ENCODE measurements around the gene CACTIN.

The CACTIN gene

DNA sequence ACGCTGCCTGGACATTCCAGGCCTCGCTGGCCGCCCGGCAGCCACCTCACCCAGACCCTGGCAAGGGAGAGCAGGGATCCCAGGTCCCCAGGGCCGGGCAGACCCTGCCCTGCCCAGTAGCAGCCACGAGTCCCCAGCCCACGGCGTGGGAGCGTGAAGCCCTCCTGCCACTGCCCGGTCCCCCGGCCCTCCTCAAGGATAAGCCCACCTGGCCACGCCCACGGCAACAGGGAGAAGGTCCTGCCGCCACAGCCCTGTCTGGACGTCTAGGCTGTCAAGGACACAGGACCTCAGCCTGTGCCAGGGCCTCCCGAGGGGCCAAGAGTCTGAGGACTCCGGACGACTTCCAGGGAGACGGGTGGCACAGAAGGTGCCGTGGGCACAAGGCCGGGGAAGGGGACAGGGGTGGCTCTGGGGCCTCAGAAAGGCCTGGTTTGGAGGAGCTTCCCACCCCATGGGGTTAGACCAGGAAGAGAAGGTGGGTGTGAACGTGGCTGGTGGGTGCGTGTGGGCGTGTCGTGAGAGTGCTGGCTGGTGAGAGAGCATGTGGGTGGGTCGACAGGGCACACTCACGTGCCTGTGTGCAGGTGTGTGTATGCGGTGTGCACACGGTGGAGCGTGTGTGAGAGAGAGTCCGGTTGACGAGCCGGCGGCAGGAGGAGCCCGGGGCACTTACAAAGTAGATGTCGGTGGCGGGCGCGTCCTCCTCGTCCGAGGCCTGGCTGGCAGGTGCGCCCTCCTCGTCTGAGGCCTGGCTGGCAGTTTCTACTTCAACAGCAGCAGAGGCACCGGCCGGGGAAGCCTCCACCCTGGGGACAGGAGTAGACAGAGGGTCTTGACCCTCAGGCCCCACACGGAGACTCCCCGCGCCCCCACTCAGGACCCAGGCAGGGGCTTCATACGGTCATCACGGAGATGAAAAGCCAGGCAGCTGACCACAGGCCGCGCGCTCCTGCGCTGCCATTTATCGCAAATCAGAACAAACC is 11.9 kb upstream of the CACTIN start:
- H3K4me3 ChIP-seq (ENCODE audit: low read depth, low read length, poor library complexity, severe bottlenecking): no peak overlapping the region
- H3K27ac ChIP-seq (ENCODE audit: low read depth, low read length, poor library complexity, severe bottlenecking): no peak overlapping the region
- H3K27me3 ChIP-seq (ENCODE audit: insufficient read depth, low read length): no peaks in the 10 kb centered on the region; the same call in 1 of the 2 replicates
- no peaks in the 10 kb centered on the region for H3K4me1 ChIP-seq (ENCODE audit: insufficient read depth, low read length, severe bottlenecking)
- H3K4me2 ChIP-seq (ENCODE audit: low read length): no peak overlapping the region
- H3K9me2 ChIP-seq (ENCODE audit: low read depth, low read length): no peaks in the 10 kb centered on the region
- TF ChIP-seq, protein P1, sequence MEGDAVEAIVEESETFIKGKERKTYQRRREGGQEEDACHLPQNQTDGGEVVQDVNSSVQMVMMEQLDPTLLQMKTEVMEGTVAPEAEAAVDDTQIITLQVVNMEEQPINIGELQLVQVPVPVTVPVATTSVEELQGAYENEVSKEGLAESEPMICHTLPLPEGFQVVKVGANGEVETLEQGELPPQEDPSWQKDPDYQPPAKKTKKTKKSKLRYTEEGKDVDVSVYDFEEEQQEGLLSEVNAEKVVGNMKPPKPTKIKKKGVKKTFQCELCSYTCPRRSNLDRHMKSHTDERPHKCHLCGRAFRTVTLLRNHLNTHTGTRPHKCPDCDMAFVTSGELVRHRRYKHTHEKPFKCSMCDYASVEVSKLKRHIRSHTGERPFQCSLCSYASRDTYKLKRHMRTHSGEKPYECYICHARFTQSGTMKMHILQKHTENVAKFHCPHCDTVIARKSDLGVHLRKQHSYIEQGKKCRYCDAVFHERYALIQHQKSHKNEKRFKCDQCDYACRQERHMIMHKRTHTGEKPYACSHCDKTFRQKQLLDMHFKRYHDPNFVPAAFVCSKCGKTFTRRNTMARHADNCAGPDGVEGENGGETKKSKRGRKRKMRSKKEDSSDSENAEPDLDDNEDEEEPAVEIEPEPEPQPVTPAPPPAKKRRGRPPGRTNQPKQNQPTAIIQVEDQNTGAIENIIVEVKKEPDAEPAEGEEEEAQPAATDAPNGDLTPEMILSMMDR (IDR thresholded peaks at IDR 0.05; ENCODE audit: low read length): no peak
- no peak for TF ChIP-seq EZH2 (IDR thresholded peaks at IDR 0.05; ENCODE audit: borderline replicate concordance, low read length)
- H3K9me3 ChIP-seq (ENCODE audit: low read length): no peaks in the 10 kb centered on the region
- no peak overlapping the region for H3K9ac ChIP-seq (ENCODE audit: low read length)
- no peaks in the 10 kb centered on the region for H3K36me3 ChIP-seq (ENCODE audit: insufficient read depth, low read length)
- H3F3A ChIP-seq (ENCODE audit: insufficient read depth, low read length): no peaks in the 10 kb centered on the region
- no peaks in the 10 kb centered on the region for H4K20me1 ChIP-seq (ENCODE audit: insufficient read depth, low read length)
- no peaks in the 10 kb centered on the region for H3K79me2 ChIP-seq (ENCODE audit: insufficient read depth, low read length)
- H2AFZ ChIP-seq (ENCODE audit: low read length): no peak overlapping the region

DNA sequence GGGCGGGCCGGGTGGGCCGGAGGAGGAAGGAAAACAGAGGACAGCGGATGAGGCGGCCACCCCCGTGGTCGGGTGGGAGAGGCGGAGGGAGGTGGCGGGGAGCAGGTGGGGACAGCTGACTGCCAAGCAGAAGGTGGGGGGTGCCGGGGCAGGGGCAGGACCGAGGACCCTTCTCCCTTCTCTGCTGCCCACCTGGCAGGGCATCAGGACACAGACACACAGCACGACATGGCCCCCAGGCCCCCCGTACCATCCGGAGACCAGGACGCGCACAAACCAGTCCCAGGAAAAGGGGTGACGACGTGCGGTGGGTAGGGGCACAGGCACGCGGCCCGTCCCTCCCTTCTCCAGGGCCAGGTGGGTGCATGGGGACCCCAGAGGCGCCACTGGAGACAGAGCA is 11.0 kb upstream of the CACTIN start:
- H3K27ac ChIP-seq (ENCODE audit: low read depth, low read length, poor library complexity, severe bottlenecking): no peak overlapping the region
- H2AFZ ChIP-seq (ENCODE audit: low read length): no peak overlapping the region
- H3K9ac ChIP-seq (ENCODE audit: low read length): no peak overlapping the region
- H3K4me2 ChIP-seq (ENCODE audit: low read length): no peak overlapping the region
- no peaks in the 10 kb centered on the region for H3K9me2 ChIP-seq (ENCODE audit: low read depth, low read length)
- no peaks in the 10 kb centered on the region for H3F3A ChIP-seq (ENCODE audit: insufficient read depth, low read length)
- no peaks in the 10 kb centered on the region for H3K36me3 ChIP-seq (ENCODE audit: insufficient read depth, low read length)
- H3K27me3 ChIP-seq (ENCODE audit: insufficient read depth, low read length): no peaks in the 10 kb centered on the region; the same call in 1 of the 2 replicates
- no peaks in the 10 kb centered on the region for H4K20me1 ChIP-seq (ENCODE audit: insufficient read depth, low read length)
- no peaks in the 10 kb centered on the region for H3K4me1 ChIP-seq (ENCODE audit: insufficient read depth, low read length, severe bottlenecking)
- no peaks in the 10 kb centered on the region for H3K9me3 ChIP-seq (ENCODE audit: low read length)
- no peak overlapping the region for H3K4me3 ChIP-seq (ENCODE audit: low read depth, low read length, poor library complexity, severe bottlenecking)
- TF ChIP-seq EZH2 (IDR thresholded peaks at IDR 0.05; ENCODE audit: borderline replicate concordance, low read length): no peak
- TF ChIP-seq, protein P1 (IDR thresholded peaks at IDR 0.05; ENCODE audit: low read length): no peak
- H3K79me2 ChIP-seq (ENCODE audit: insufficient read depth, low read length): no peaks in the 10 kb centered on the region

DNA sequence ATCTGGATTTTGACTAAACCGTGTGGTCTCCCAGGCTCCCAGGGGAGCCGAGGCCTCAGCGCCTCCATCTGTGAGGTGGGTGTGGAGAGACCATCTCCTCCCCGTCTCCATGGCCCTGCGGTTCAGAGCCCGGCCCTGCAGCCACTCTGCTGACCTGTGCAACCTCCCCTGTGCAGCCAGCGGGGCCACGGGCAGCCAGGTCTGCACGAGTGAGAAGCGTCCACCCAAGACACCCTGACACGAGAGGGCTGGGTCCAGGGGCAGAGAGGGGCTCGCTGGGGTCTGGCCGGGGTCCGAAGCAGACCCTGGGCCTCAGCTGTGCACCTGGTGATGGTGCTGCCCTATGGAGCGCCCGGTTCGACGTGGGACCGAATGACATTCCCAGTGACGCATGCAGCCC is 10.4 kb upstream of the CACTIN start:
- H2AFZ ChIP-seq (ENCODE audit: low read length): no peak overlapping the region
- no peaks in the 10 kb centered on the region for H3K36me3 ChIP-seq (ENCODE audit: insufficient read depth, low read length)
- no peaks in the 10 kb centered on the region for H3K9me3 ChIP-seq (ENCODE audit: low read length)
- TF ChIP-seq, protein P1 (IDR thresholded peaks at IDR 0.05; ENCODE audit: low read length): no peak
- TF ChIP-seq EZH2 (IDR thresholded peaks at IDR 0.05; ENCODE audit: borderline replicate concordance, low read length): no peak
- no peaks in the 10 kb centered on the region for H3K4me1 ChIP-seq (ENCODE audit: insufficient read depth, low read length, severe bottlenecking)
- H3F3A ChIP-seq (ENCODE audit: insufficient read depth, low read length): no peaks in the 10 kb centered on the region
- H3K9ac ChIP-seq (ENCODE audit: low read length): no peak overlapping the region
- H3K4me2 ChIP-seq (ENCODE audit: low read length): no peak overlapping the region
- H4K20me1 ChIP-seq (ENCODE audit: insufficient read depth, low read length): no peaks in the 10 kb centered on the region
- no peak overlapping the region for H3K4me3 ChIP-seq (ENCODE audit: low read depth, low read length, poor library complexity, severe bottlenecking)
- no peaks in the 10 kb centered on the region; the same call in 1 of the 2 replicates for H3K27me3 ChIP-seq (ENCODE audit: insufficient read depth, low read length)
- H3K79me2 ChIP-seq (ENCODE audit: insufficient read depth, low read length): no peaks in the 10 kb centered on the region
- H3K27ac ChIP-seq (ENCODE audit: low read depth, low read length, poor library complexity, severe bottlenecking): no peak overlapping the region
- no peaks in the 10 kb centered on the region for H3K9me2 ChIP-seq (ENCODE audit: low read depth, low read length)

All from OCI-LY1 (cell line).